Cardiac fibroblast (primary cell): ENCODE measurements around the gene EHD4.

ENCODE experiments used
- DNase-seq, 2 donors: peaks; one replicate each; pipeline versions ENCODE4 v3.0.0 to v3.0.0-alpha.2; 2010; ENCODE audit warnings: low read depth in 2 of 2
- H3K4me3 ChIP-seq, 2 donors: replicated peaks in 1 of 2; 1 replicate in 1 of 2; 2 replicates in 1 of 2; pipeline ENCODE4 v1.5.1; 2011; ENCODE audit warnings: low read depth in 2 of 2, low read length in 2 of 2, mild to moderate bottlenecking in 2 of 2, moderate library complexity in 1 of 2
- CTCF ChIP-seq: IDR thresholded peaks from one replicate; pipeline ENCODE4 v1.5.1; 2011; ENCODE audit warnings: low read depth, mild to moderate bottlenecking, low read length, inconsistent platforms

The EHD4 gene

GRCh38 chr15:41995476-41995855 is 23.1 kb upstream of the EHD4 start:
- no peak for DNase-seq
- H3K4me3 ChIP-seq, result no peak overlapping the region
- no peak for TF ChIP-seq CTCF

- DNase-seq, result no peak
- no peak overlapping the region for H3K4me3 ChIP-seq
- TF ChIP-seq CTCF, result no peak
These were observed 22.6 kb upstream of the EHD4 start for GRCh38 chr15:41994772-41995475.

GRCh38 chr15:41994171-41994650 is 21.9 kb upstream of the EHD4 start:
- no peak for DNase-seq
- no peak overlapping the region for H3K4me3 ChIP-seq
- TF ChIP-seq CTCF, result no peak

GRCh38 chr15:41993472-41994170 is 21.3 kb upstream of the EHD4 start:
- H3K4me3 ChIP-seq, result no peak overlapping the region
- TF ChIP-seq CTCF, result no peak
- DNase-seq, result no peak

- H3K4me3 ChIP-seq, result no peak overlapping the region
- no peak for DNase-seq
- no peak for TF ChIP-seq CTCF
These were observed 20.4 kb upstream of the EHD4 start for GRCh38 chr15:41992803-41993190.

GRCh38 chr15:41992151-41992802 is 19.9 kb upstream of the EHD4 start:
- no peak overlapping the region for H3K4me3 ChIP-seq
- TF ChIP-seq CTCF, result no peak
- no peak for DNase-seq
